K562 (cell line): ENCODE results near the gene SLC35B1. TPM values are rescaled to one million over a fixed set of nuclear protein-coding genes. Genes with fewer than 3 reads are reported as not detected.

Experiments
- CBFA2T2 ChIP-seq: fragments of 450-650 bp; conservative IDR thresholded peaks from 2 replicates; pipeline ENCODE4 v1.6.1; 2017; ENCODE audit warnings: mild to moderate bottlenecking
- HMBOX1 ChIP-seq: sonication (generic); IDR thresholded peaks from 2 replicates; pipeline ENCODE4 v1.6.1; 2016
- IRF1 ChIP-seq: sonication (generic); formaldehyde crosslinking; IDR thresholded peaks from 2 replicates; pipeline ENCODE4 v1.8.0; 2022; ENCODE audit warnings: missing genetic modification reagents, mild to moderate bottlenecking, borderline replicate concordance
- POLR2AphosphoS5 ChIP-seq: IDR thresholded peaks from 2 replicates; pipeline ENCODE4 v1.6.1; 2011; ENCODE audit warnings: mild to moderate bottlenecking, low read depth, low read length, moderate library complexity; ENCODE audit not compliant: control insufficient read depth, insufficient read depth
- PRMT5 ChIP-seq: sonication (generic); formaldehyde crosslinking; IDR thresholded peaks from 2 replicates; pipeline ENCODE4 v1.5.0; 2020; ENCODE audit warnings: missing genetic modification reagents
- RFX7 ChIP-seq: fragments of 250-450 bp; sonication (Bioruptor Pico); IDR thresholded peaks from 2 replicates; pipeline ENCODE4 v1.5.1; 2021; ENCODE audit warnings: mild to moderate bottlenecking
- SP1 ChIP-seq: sonication (generic); formaldehyde crosslinking; IDR thresholded peaks from 2 replicates; pipeline ENCODE4 v1.8.1; 2022; ENCODE audit warnings: mild to moderate bottlenecking, missing genetic modification reagents
- STAT5A ChIP-seq: IDR thresholded peaks from 2 replicates; pipeline ENCODE4 v1.6.1; 2012; ENCODE audit warnings: low read length, inconsistent platforms, borderline replicate concordance
- TEAD1 ChIP-seq, 2 experiments: fragments of 450-650 bp in 1 of 2; sonication (generic) in 1 of 2; formaldehyde crosslinking; IDR thresholded peaks; 2 replicates each; pipeline versions ENCODE4 v1.4.0 to v1.8.0; 2020 to 2022; ENCODE audit warnings: mild to moderate bottlenecking in 2 of 2, missing genetic modification reagents in 1 of 2
- ZNF318 ChIP-seq, 2 experiments: fragments of 450-650 bp; IDR thresholded peaks; 2 replicates each; pipeline ENCODE4 v1.6.1; 2016; ENCODE audit warnings: mild to moderate bottlenecking in 2 of 2, borderline replicate concordance in 1 of 2, low read depth in 1 of 2, moderate library complexity in 1 of 2
- ZNF398 ChIP-seq: fragments of 250-450 bp; sonication (Bioruptor Pico); IDR thresholded peaks from 2 replicates; pipeline ENCODE4 v1.8.0; 2021; ENCODE audit warnings: moderate library complexity, mild to moderate bottlenecking, inconsistent platforms
- ZNF511 ChIP-seq: sonication (generic); formaldehyde crosslinking; IDR thresholded peaks from 2 replicates; pipeline ENCODE4 v1.8.0; 2022; ENCODE audit warnings: mild to moderate bottlenecking, missing genetic modification reagents
- ZNF696 ChIP-seq: fragments of 250-450 bp; sonication (Bioruptor Pico); conservative IDR thresholded peaks from 2 replicates; pipeline ENCODE4 v1.4.0; 2020; ENCODE audit warnings: mild to moderate bottlenecking, moderate library complexity
- polyA plus RNA-seq, 8 experiments: library from polyadenylated mRNA; depleted of rRNA in 4 of 8; stranded (reverse) in 5 of 8; unstranded in 3 of 8; fragments of >200 nt; fragmentation: Nextera tagmentation in 2 of 8; fragmentation: Illumina TruSeq in 1 of 8; extraction: Ambion mirVana in 2 of 8; extraction: Trizol in 1 of 8; gene quantifications; 2 replicates each; pipeline versions ENCODE4 v1.2.1 to v1.2.3, GENCODE V29; 2011 to 2014; ENCODE audit warnings: inconsistent platforms in 1 of 8, missing spikeins in 1 of 8
- total RNA-seq, 7 experiments: library from RNA; depleted of rRNA in 6 of 7; stranded (reverse); fragments of >200 nt in 6 of 7; fragmentation: Illumina TruSeq in 2 of 7; extraction: Trizol in 2 of 7; gene quantifications; 2 replicates each; pipeline versions ENCODE4 v1.2.1 to v1.2.3, GENCODE V29; 2011 to 2021; ENCODE audit warnings: low replicate concordance in 1 of 7

Gene SLC35B1
- total and polyA plus RNA-seq, 9 of the 15 experiments (the other 6 are each of a cell fraction or from before 2014, with no cell fraction given), result 51.4 to 87.9 (median 66.3) TPM

GRCh38 chr17:49707608-49708514 is at the start of gene SLC35B1 (continued):
- TF ChIP-seq ZNF318 (IDR thresholded peaks at IDR 0.05; ENCODE audit: borderline replicate concordance in 1 of 2, low read depth in 1 of 2), result 0 out of 4 replicates have a peak, but pooled peaks of 1 of the 2 experiments have one; percentile 35
- peak; percentile 79 for TF ChIP-seq PRMT5 (CRISPR knock-in tag)
- TF ChIP-seq RFX7, result no peak
- no peak for TF ChIP-seq STAT5A
- no peak for TF ChIP-seq ZNF696 (CRISPR knock-in tag)
- peak; percentile 92 for TF ChIP-seq HMBOX1
- TF ChIP-seq TEAD1 (CRISPR knock-in tag; IDR thresholded peaks at IDR 0.05), result peak; percentile 81 to 99
- no peak for TF ChIP-seq ZNF398 (CRISPR knock-in tag)
- no peak; the same call in 1 of the 2 replicates for TF ChIP-seq ZNF511 (CRISPR knock-in tag)
- TF ChIP-seq CBFA2T2, result no peak
- TF ChIP-seq IRF1, result no peak
- peak; percentile 96 for TF ChIP-seq SP1 (CRISPR knock-in tag)
- TF ChIP-seq POLR2AphosphoS5, result peak; percentile 56
